ENCODE data around the gene HSPA13.

GRCh38 chr21:14366998-14367397 lies 15.9 kb downstream of the HSPA13 start:
- TF ChIP-seq EZH2 (IDR thresholded peaks at IDR 0.05; ENCODE audit: insufficient read depth, poor library complexity, severe bottlenecking): no peak
- TF ChIP-seq EZH2phosphoT487 (IDR thresholded peaks at IDR 0.05; ENCODE audit: insufficient read depth, low read depth): no peak

All from GM23248 (cell line).